AG20443 (cell line): ENCODE measurements around the gene TACR2.
A peak's percentile ranks its signal among the peaks of the same experiment; 100 is the strongest.
"Not testable (repeated sequence)": the region's sequence is repeated elsewhere in the genome, so short reads cannot be mapped to it uniquely, and the experiment has no call there.

Experiments
- DNase-seq: peaks from one replicate; pipeline ENCODE4 v3.0.0; 2012; ENCODE audit warnings: low spot score, mixed read lengths

The TACR2 gene

DNA sequence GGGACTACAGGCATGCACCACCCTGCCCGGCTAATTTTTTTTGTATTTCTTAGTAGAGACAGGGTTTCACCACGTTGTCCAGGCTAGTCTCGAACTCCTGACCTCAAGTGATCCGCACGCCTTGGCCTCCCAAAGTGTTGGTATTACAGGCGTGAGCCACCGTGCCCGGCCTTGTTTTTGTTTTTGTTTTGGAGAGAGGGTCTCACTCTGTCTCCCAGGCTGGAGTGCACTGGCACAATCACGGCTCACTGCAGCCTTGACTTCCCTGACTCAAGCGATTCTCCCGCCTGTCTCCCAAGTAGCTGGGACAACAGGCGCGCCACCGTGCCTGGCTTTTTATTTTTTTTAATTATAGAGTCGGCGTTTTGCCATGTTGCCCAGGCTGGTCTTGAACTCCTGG is 33.7 kb upstream of the TACR2 start:
- DNase-seq: not testable (repeated sequence)

DNA sequence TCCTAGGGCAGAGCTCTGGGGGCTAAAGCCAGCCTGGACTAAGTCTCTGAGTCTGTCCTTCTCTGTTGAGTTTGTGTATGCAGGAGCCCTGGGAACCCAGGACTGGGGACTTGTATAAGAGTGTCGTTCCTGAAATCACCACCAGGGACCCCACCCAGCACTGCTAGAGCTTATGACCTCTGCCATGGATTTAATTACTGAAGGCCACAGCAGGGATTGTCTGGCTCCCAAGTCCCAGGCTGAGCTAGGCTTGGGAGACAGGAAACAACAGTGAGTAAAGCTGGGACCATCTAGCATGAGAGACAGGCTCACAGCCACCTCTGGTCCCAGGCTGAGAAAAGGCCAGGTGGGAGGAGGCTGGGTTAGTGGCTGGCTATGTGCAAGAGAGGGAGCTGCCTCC is 33.1 kb upstream of the TACR2 start:
- DNase-seq: peak; percentile 48

DNA sequence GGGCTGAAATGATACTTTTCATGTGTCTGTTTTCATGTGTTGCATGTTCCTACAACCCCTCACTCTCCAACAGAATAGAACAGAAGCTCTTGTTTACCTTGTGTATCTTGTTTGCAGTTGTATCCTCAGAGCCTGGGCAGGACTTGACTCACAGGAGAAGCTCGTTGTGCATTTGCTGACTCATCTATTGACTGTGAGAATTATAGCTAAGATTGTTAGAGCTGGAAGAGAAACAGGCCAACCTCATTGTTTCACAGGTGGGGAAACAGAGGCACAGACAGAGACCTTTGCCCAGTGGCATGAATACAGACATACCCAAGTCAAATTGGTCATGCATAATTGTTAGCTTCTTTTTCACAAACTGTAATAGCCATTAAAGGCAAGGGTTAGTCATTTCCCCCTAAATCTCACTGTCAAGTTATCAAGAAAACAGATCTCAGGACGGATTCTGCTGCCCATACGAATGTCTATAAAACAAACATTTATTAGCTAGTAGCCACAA is 30.0 kb upstream of the TACR2 start:
- peak; percentile 66 for DNase-seq

DNA sequence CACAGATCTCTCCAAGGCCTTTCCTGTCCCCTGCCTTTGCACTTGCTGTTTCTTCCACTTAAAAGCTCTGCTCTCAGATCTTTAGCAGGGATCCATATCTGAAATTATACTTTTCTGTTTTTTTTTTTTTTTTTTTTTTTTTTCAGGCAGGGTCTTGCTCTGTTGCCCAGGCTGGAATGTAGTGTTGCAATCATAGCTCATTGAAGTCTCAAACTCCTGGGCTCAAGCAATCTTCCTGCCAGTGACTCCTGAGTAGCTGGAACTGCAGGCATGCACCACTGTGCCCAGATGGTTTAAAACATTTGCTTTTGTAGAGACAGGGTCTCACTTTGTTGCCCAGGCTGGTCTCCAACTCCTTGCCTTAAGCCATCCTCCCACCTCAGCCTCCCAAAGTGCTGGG is 29.5 kb upstream of the TACR2 start:
- DNase-seq: no peak

DNA sequence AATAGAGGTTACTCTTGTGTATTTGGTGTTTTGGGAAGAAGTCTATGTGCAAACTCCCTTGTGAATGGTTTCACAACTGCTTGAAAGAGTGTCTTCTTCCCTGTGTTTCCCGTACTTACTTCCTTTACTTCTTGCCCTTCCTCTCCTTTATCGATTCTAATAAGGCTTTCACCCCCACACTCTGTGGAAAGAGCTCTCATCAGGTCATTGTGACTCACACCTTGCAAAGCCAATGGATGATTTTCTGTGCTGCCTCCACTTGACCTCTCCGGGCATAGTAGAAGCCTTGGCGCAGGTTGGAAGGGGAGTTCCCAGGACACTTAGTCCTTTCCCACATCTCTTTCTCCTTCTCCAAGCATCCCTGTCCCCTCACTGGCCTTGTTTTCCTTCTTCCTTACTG is 28.3 kb upstream of the TACR2 start:
- no peak for DNase-seq

DNA sequence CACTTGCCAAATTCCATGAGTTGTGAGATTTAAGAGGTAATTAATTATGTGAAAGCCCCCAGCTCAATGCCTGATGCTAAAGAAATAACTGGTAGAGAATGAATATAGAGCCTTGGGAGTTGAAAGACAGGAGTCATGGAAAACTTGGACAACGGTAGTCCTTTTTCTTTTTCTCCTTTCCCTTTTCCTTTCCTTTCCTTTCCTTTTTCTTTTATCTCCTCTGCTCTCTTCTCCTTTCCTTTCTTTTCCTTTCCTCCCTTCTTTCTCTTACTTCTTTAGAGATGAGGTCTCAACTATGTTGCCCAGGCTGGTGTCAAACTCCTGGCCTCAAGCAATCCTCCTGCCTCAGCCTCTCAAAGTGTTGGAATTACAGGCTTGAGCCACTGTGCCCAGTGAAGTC is 26.6 kb upstream of the TACR2 start:
- DNase-seq: no peak

DNA sequence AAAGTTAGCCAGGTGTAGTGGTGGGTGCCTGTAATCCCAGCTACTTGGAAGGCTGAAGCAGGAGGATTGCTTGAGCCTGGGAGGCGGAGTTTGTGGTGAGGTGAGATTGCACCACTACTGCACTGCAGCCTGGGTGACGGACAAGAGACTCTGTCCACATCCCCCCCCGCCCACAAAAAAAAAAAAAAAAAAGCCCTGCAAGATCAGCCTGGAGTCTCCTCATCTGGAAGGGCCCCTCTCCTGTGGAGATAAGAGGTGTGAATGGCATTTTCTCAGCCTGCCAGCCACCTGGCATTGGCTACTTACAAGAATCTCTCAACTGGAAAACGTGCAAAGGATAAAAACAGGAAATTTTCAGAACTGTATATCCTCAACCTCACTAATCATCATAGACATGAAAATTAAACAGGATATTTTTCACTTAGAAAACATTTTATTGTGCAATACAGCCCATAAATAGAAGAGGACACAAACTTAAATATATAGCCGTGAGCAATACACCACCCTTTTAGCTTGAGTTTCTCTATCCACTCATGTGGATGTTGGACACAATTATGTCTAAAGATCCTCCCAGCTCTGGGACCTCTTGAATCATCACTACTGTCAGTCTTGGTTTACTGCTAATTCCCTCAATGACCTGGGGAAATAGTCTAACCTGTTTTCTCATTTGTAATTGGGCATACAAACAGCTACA is 23.2 kb upstream of the TACR2 start:
- no peak for DNase-seq

DNA sequence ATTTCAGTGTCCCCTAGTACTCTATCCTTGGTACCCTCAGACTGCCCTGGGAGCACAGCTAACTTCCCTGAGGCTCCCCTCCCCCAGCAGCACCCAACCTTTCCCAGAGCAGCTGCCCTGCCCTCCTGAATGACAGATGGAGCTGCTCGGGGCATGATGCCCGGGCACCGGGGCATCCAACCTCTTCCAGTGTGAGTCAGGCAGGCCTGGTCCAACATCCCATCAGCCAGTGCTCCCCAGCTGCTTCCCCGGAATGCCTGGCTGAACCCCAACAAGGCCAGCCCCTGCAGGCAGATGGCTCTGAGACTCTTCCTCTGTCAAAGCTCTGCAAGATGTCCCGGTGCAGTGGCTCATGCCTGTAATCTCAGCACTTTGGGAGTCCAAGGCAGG is 22.6 kb upstream of the TACR2 start:
- peak; percentile 76 for DNase-seq

DNA sequence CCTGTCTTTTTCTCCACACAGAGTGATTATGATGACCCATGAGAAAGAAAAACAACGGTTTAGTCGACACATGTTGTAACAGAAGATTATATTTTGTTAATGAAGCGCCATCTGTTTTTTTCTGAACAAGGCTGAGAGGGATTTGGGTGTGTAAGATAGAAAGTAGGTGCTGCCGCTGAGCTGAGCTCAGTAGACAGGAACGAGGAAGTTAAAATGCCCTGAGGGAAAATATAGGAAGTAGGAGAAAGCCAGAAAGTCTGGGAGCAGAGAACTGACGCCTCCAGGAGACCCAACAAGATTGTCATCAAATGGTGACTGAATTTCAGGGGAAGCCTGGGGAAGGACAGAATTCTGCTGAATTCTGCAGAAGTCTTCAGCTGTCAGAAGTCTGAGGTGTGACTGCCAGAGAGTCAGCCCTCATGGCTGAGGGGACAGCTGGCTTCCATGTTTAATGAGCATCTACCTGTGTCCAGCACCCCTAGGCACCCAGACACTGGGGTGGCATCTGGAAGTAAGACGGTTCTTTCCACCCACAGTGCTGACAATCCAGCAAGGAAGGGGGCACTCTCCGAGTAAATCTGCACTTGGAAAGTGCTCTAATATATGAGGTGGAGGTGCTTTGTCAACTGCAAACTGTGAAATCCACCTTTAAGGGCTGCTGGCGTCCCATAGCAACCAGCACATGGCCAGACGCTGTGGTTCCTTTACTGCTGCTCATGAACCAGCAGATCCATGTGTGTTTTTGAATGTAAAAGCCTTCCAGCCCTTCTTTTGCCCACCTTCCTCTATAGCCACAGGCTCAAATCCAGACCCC is 22.0 kb upstream of the TACR2 start:
- peak; percentile 45 for DNase-seq

DNA sequence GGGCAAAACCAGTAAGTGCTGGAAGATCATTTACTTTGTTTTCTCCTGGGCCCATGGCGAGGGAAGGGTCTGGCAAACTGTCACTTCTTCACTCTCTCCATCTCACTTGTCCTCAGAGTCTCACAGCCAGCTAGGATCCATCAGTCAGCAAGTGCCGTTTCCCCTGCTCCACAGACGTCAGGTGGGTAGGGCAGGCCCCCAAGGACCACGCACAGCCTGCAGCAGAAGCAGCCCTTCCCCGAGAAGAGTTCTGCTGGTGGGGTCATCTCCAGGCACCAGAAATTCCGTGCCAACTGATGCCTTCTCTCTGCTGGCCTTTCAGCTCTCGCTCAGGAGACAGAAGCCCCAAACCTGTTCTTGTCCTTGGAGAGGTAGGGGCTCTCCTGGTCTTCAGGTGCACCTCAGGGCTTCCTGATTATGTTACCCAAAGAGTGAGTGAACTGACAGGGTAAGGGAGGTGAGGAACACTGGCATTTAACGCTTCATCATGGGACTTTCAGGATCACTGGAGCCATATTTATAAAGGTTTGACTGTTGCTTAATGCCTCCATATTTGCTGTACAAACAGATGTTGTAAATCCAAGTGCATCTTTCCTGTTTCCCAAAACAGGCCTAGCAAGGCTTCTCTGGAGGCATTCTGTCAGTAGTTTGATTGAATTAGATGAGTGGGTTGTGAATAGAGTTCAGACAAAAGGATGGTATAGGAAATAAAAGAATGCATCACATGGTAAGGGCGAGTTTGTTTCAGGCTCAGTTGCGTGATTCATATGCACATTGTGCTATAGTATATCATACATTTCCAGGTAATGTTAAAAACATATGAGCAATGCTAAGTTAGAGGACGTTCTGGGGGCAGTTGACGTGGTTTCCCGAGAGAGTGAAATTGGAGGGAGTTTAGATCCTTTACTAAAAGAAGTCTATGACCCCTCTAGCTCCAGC is 20.9 kb upstream of the TACR2 start:
- no peak for DNase-seq

DNA sequence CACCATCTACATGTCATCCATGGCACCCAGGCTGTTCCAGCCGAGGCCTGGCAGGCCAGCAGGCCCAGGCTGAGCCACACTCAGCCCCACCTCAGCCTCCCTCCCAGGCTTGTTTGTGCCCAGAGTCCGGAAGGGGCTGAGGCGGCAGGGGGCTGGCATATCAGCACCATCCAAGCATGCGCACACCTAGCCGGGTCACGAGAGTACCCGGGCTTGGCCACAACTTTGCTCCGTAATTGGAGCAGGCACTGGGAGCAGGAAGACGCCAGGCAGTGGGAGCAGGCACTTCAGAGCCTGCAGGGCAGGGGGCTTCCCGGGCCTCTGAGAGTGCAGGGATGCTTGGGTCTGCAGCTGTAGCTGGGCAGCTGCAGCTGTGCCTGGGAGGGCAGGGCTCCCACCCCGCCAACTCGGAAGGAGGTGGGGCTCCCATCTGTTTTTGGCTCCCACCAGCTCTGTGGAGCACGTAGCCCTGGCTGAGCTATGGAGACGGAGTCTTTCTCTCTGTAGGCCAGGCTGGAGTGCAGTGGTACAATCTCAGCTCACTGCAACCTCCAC is 19.3 kb upstream of the TACR2 start:
- DNase-seq: no peak

DNA sequence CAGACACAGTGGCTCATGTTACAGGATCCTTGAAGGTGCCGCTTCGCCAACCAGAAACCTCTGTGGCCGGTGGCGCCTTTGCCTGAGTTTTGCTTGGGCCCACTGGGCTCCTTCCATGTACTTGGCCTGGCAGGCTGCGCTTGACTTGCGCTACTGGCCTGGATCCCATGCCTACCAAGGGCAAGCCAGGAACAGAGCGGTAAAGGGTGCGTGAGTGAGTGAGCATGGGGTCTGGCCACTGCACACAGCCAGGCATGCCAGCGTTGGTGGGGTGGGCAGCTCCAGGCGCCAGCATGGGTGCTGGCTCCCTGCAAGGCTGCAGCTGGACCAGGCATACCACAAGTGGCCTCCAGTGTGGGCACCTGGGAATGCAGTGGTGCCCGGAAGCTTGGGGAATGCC is 18.2 kb upstream of the TACR2 start:
- no peak for DNase-seq

DNA sequence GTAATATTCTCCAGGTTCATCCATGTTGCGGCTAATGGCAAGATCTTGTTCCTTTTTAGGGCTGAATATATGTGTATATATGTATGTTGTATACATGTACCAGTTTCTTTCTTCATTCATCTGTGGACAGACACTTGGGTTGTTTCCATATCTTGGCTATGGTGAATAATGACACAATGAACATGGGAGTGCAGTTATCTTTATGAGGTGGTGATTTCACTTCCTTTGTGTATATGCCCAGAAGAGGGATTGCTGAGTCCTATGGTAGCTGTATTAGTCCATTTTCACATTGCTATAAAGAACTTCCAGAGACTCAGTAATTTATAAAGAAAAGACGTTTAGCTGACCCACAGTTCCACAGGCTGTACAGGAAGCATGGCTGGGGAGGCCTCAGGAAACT is 17.5 kb upstream of the TACR2 start:
- no peak for DNase-seq

DNA sequence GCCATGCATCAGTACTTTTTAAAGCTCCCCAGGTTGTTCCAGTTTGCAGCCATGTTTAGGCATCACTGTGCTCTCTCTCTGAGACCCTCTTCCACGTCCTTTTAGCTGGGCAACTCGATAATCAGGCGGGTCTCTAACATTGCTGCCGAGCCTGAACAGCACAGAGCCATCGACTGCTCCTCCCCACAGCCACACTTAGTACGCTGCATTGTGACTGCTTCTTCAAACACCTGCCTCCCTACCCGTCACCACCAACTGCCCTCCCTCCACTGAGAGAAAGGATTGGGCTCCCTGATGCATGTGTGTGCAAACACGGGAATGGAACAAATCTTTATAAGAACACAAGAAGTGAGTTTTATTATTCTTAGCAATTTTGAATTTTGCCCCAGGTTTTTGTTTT is 11.4 kb upstream of the TACR2 start:
- DNase-seq: no peak

DNA sequence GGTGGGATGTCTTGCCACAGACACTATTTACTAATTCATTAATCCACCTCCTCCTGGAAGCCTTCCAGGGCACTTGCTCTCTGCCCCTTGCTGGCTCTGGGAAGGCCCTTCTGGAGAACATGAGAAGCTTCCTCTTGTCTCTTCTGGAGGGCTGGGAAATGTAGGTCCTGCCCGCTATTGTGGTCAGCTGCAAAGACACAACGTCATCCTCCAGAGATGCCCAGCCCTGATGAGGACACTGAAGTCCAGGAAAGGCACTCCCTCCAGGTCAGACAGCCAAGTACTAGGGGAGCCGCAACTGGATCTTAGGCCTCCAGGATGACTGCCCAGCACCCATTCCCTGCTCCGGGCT is 9.6 kb upstream of the TACR2 start:
- peak; percentile 49 for DNase-seq

DNA sequence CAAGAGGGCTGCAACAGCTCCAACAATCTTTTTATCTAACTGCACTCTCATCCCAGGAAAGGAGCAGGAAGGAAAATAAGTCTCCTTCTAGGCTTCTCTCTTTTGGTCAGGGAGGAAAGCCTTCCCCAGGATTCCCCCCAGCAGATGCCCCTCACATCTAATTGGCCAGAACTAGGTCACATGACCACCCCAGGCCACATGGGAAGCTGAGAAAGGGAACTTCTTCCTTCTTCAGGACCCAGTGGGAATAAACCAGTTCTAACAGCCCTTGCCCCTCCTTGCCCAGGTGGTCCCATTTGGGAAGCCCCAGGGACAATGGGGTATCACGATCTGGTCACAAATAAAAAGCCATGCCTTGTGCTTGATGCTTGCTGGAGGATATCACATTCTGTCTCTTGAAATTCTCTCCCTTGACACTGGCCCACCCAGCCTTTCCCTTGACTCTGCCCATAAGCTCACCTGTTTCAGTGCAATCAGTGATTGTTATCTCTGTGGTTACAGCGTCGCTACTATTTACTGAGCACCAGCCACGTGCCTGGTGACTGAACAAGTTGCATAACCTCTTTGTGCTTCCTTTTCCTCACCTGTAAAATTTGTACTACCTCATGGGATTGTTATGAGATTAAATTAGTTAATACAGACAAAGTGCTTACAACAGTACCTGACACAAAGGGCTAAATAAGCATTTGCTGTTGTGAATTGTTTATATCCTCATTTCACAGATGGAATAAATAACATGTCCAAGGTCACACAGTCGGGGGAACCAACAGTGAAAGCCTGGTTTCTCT is 9.0 kb upstream of the TACR2 start:
- DNase-seq: no peak

DNA sequence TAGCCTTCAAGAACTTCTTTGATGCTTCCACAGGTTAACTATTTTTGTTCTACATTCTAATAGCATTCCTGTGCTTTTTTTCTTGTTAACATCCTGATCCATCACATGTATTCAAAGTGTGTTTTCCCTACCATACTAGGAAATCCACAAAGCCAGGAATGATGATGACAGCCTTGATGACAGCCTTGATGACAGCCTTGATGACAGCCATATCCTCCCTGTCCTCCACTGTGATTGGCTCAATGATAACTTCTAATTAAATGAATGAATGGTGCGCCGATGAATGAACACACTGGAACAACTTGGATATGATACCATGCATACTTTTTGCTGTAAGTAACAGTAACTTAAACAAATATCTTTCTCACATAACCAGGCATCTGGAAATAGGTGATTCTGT is 8.3 kb upstream of the TACR2 start:
- no peak for DNase-seq

DNA sequence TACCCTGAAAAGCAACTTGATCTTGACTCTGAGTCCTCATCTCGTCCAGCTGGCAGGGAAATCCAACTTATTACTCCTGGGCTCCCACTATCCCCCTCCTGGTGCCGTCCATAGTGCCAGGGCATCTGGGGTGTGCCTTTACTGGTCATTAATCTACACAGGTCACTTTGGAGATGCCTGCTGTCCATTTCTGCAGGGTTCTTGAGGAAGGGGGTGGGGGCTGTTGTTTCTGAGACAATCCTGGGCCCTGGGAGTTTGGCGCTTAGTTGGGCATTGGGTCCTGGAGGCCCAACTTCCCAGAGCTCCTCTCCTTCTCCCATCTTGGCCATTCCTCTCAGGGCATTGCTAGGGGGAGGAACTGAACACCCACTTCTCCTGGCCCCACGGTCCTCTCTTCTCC is 6.0 kb upstream of the TACR2 start:
- no peak for DNase-seq

DNA sequence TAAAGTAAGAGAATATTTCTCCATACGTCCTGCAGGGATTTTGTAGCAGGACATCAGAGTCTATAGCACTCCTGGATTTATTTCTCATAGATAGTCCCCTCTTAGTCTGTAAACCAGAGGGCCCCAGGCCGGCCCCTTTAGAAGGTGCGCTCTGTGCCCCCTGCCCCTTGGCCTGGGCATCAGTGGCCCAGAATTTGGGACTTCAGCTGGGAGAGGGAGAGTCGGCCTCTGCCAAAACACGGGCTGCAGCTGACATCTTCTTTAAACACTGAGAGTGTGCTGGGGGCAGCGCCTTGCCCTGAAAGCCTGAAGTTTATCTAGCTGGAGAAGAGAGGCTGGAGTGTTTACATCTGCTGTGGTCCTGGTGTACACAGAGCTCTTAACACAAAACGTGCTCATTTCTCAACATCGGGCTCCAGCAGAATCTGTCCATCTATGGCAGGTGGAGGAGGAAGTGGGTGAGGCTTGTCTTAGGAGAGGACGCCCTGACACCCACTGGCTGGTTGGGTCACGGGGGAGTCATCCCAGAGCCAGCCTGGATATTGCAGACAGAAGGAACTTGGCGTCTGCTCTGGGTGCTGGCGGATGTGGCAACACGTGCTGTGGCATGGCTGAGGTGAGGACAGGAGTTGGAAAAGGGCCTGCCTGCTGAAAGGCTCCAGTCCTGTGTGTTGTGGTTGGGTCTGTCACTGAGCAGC is 5.0 kb upstream of the TACR2 start:
- no peak for DNase-seq

DNA sequence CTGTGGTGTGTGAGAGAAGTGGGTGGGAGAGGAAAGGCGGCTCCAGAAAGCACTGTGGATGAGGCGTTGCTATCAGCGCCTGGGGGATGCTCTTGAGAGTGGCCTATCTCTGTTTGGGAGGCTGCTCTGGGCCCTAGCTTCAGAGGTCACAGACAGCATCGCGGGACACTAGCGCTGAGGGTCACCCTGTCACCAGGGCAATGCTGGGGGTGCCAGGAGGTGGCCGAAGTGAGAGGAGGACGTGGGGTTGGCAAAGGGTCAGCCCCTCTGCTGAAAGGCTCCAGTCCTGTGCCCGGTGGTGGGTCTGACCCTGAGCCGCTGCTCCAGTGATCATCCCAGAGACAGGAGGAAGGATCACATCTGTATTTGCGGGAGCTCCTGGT is 3.0 kb upstream of the TACR2 start:
- DNase-seq: no peak
